ENCODE results near the gene GNG8.
A peak's percentile ranks its signal among the peaks of the same experiment; 100 is the strongest.

The GNG8 gene

GRCh38 chr19:46620716-46621115 is 15.3 kb downstream of the GNG8 start:
- no peak for DNase-seq (ENCODE audit: low spot score)
- no peak for FAIRE-seq

DNA sequence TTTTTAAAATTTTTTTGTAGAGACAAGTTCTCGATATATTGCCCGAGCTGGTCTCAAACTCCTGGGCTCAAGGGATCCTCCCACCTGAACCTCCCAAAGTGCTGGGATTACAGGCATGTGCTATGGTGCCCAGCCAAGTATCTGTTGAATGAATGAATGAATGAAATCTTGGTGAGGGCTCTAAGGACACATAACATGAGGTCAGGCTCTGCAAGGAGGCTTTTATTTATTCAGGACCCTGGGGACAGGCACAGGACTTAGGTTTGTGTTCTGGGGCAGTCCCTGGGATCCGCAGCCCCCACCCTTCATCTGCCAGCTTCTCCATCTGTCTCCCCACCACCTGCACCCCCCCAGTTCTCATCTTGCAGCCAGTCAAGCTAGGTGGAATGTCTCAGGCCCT is 15.7 kb downstream of the GNG8 start:
- FAIRE-seq (no peak), DNase-seq (ENCODE audit: low spot score) (no peak)

DNA sequence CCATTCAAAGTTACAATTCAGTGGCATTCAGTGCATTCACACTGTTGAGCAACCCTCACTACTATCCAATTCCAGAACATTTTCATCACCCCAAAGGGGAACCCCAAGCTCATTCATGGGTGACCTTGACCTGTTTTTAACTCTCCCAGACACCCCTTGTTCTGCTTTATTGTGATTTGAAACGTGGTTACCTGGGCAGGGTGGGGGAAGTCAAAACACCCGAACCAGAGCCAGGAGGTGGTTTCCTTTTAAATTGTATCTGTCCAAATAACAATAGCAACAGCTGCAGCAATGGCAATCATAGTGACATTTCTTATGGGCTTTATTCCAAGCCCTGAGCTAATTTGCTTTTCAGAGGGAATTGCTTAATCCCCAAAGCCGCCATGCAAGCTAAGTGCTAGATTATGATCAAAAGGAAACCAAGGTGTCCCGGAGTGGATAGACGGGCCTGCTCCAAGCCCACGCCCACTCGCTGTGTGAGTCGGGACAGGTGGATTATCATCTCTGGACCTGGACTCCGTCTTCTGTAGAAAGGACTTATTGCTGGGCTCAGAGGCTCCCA is 17.3 kb downstream of the GNG8 start:
- FAIRE-seq (no peak), DNase-seq (ENCODE audit: low spot score) (no peak)

DNA sequence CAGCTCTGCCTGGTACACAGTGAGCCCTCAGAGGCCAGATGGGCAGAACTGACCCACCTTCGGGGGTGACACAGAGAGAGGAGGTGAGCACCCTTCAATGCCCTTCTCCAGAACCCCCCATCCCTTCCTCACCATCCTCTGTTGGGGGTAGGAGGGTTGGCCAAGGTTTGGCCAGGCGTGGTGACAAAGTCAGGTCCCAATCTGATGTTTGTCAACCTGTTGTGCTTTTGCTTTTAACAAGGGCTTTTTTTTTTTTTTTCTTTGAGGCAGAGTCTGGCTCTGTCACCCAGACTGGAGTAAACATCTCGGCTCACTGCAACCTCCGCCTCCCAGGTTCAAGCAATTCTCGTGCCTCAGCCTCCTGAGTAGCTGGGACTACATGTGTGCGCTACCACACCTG is 18.4 kb downstream of the GNG8 start:
- FAIRE-seq: no peak

DNA sequence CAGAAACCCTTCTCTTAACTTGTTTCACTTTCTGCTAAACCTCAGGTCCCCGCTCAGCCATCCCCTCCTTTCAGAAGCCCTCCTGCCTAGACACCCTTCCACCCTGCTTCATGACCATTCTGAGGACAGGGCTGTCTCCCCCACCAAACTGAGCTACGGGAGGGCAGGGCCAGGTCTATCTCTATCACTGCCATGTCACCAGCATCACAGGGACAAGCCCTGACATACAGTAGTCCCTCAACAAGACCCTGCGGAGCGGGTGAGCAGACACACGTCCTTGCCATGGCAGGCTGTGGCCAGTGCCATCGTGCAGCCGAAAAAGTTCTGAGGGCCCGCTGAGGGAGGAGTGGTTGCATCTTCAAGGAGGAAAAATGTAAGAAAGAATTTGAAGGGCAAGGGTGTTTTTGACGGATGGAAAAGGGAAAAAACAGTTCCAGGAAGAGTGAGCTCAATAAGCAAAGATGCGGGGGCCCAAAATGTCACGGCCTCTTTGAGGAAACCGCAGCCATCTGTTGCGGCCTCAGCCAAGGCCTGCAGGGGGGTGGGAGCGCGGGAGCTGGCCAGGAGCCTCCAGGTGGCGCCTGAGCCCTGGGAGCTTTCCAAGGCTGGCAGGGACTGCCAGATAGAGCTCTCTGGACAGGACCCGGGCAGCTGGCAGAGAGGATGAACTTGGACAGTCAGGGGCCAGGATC is 19.2 kb downstream of the GNG8 start:
- FAIRE-seq (no peak), DNase-seq (ENCODE audit: low spot score) (peak; percentile 82)

More for the DNA sequence above, 18.4 kb downstream of the GNG8 start:
- no peak for DNase-seq (ENCODE audit: low spot score)

- no peak for FAIRE-seq
- no peak for DNase-seq (ENCODE audit: low spot score)
Observed at GRCh38 chr19:46615966-46616365, 20.0 kb downstream of the GNG8 start.

- peak; percentile 84 for DNase-seq (ENCODE audit: low spot score)
- FAIRE-seq: no peak
Observed at GRCh38 chr19:46614114-46614722, 21.8 kb downstream of the GNG8 start.

GRCh38 chr19:46613525-46613924 is 22.5 kb downstream of the GNG8 start:
- no peak for FAIRE-seq

DNA sequence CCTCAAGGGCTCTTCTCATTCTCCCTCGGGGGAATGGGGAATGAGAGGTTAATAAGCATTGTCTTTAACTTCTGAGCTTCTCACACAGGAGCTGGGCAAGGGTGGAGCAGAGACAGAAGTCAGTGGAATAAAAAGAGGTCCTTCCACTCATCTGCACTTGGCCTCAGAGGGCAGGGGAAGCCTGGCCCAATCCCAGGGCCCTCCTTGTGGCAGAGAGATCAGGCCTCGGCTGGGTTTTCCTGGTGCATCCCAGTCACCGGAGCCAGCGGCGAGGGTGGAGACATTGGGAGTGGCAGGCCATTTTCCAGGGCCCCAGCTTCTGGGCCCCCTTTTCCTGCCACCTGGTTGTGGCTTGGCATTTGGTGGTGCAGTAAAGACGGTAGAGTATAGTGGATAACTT is 24.2 kb downstream of the GNG8 start:
- no peak for DNase-seq (ENCODE audit: low spot score)
- no peak for FAIRE-seq

More at GRCh38 chr19:46613525-46613924, 22.5 kb downstream of the GNG8 start:
- no peak for DNase-seq (ENCODE audit: low spot score)

DNA sequence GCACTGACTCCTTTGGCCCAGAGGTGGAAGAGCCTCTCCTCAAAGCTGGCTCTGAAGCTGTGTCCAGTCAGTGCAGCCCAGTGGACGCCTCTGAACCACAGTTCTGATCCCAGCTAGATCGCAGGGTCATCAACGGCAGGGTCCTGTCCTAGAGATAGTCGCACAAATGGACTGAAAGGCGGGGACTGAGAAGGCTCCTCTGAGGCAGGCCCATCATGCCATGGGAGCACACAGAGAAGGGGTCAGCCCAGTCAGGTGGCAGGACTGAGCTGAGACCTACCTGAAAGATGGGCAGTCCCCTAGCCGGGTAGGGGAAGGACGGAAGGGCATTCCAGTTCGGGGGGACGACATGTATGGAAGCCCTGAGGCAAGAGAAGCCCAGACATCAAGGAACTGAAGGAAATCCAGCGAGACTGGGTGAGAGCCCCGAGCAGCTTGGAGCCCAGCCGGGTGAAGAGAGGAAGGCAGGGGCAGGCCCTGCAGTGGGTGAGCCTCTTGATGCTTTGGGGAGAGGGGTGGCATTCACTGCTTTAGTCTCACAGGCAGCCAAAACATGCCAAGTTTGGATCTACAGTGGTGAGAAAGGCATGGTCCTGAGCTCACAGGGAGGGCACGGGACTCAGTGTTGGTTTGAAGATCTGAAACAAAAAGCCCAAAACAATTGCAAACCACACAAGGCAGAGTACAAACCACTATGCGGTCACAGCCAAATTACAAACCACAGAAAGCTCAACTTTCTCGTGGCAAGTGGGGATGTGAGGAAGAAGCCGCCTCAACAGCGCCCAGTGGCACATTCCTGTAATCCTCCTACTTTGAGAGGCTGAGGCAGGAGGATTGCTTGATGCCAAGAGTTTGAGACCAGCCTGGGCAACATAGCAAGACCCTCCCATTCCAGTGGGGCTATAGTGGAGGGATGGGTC is 24.9 kb downstream of the GNG8 start:
- FAIRE-seq: no peak
- DNase-seq (ENCODE audit: low spot score): no peak

- DNase-seq (ENCODE audit: low spot score): no peak
- FAIRE-seq: no peak
Observed at GRCh38 chr19:46610413-46610775, 25.6 kb downstream of the GNG8 start.

DNA sequence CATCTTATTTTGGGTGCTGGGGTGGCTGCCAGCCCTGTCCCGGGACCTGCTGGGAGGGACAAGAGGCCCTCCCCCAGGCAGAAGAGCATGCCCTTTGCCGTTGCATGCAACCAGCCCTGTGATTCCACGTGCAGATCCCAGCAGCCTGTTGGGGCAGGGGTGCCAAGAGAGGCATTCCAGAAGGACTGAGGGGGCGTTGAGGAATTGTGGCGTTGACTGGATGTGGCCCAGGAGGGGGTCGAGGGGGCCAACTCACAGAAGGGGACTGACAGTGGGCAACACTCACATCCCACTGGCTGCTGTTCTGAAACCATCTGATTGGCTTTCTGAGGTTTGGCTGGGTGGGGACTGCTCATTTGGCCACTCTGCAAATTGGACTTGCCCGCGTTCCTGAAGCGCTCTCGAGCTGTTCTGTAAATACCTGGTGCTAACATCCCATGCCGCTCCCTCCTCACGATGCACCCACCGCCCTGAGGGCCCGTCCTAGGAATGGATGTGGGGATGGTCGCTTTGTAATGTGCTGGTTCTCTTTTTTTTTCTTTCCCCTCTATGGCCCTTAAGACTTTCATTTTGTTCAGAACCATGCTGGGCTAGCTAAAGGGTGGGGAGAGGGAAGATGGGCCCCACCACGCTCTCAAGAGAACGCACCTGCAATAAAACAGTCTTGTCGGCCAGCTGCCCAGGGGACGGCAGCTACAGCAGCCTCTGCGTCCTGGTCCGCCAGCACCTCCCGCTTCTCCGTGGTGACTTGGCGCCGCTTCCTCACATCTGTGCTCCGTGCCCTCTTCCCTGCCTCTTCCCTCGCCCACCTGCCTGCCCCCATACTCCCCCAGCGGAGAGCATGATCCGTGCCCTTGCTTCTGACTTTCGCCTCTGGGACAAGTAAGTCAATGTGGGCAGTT is 26.2 kb downstream of the GNG8 start:
- FAIRE-seq: no peak
- no peak for DNase-seq (ENCODE audit: low spot score)

- FAIRE-seq (peak; percentile 68), DNase-seq (ENCODE audit: low spot score) (no peak)
Observed at GRCh38 chr19:46608581-46609345, 27.2 kb downstream of the GNG8 start.

DNA sequence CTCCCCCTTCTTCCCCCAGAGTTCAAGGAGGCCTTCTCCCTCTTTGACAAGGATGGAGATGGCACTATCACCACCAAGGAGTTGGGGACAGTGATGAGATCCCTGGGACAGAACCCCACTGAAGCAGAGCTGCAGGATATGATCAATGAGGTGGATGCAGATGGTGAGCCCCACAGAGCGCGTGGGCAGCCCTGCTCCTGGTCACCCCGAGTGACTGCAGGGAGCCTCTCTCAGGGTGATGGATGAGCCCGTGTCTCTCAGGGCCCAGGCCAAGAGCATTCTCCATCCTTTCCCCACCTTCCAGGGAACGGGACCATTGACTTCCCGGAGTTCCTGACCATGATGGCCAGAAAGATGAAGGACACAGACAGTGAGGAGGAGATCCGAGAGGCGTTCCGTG is 27.8 kb downstream of the GNG8 start:
- DNase-seq (ENCODE audit: low spot score) (no peak), FAIRE-seq (no peak)

DNA sequence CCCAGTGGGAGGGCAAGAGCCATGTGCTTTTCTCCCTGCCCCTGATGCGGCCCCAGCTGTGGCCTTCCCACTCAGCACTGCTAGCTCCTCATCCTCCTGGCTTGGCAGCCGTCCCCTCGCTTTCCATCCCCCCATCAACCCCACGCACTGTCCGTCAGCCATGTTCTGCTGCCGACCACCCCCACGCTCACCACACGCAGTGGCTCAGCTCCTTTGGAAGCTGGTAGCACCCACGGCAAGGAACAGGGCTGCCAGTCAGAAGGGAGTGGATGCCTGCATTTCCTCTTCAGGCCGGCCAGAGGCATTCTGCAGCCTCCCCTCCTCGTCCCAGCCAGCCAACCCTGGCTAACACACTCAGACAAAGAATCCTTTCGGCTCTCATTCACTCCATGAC is 28.6 kb downstream of the GNG8 start:
- no peak for FAIRE-seq
- no peak for DNase-seq (ENCODE audit: low spot score)

DNA sequence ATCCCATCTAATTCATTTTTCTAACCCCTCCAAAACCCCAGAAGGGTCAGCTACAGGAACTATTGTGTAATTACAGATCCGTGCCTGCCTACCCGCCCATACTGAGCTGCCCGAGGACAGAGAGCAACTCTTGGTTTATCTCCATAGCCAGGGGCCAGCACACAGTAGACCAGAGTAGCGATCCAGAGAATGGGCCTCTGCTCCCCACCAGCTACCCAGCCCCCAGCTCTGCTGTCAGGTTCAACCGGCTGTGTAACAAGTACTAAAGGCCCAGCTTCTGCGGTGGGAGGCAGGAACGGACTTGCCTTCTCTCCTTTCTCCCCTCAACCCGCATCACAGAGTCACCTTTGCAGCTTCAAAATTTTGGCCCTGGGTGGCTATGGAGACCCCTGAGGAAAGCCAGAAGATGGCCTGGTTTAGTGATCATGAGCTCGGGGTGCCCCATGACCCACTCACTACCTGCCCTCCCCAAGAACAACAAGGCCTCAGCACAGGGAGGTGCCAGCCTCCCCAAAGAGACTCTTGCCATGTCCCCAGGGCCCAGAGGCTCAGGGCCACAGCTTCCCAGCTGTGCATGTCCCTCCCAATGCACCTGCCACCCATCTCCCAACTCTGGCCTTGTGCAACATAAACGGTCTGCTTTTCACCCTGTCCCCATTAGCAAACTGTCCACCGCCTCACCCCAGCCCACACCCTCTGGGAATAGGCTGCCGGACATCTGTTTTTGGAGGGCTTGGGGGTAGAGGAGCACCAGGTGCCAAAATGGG is 29.1 kb downstream of the GNG8 start:
- FAIRE-seq: no peak

GRCh38 chr19:46606019-46606418 is 30.0 kb downstream of the GNG8 start:
- no peak for FAIRE-seq
- DNase-seq (ENCODE audit: low spot score): no peak

More for the DNA sequence above, 29.1 kb downstream of the GNG8 start:
- no peak for DNase-seq (ENCODE audit: low spot score)

DNA sequence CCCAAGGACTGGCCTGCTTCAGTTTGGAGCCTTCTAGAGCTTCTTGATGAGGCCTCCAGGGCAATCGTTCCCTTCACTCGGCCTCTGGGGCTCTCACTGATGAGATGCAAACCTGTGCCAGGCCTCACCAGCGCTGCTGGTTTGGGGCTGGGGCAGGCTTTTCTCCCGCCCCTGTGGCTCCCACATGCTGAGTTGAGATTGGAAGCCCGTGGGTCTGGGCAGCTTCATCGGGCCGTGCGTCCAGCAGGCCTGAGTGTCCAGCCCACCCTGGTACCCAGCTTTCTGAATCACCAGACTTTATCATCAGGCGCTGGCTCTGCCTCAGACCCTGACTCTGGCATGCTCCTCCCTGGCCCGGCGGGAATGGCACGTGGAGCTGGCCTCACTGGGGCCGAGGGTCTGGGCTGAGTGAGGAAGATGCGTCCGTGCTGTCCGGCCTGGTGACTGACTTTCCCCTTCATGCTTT is 30.6 kb downstream of the GNG8 start:
- no peak for FAIRE-seq
- DNase-seq (ENCODE audit: low spot score): no peak

DNA sequence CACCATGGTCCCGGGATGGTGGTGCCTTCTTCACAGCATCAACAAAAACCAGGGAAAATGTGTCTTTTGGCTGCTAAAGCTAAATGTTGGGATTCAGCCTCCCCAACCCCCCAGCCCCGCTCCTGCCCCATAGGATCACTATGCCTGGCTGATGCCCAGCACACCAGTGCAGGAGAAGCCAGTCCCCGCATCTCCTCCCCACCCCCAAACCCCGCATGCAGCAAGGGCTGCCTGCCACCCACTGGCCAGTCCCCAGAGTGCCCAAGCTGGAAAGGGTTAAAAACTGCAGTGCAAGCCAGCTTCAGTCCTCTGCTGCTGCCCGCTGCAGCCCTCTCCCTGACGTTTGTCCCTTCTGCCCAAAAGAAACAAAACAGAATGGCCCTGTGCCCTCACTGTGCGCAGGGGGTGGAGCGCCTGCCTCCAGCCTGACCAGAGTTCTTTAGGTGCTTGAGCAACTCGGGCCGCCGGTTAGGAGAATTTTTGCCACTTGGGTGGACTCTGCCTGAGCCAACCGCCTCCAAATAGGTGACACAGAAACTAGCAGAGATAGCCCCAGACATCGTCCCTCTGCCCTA is 31.1 kb downstream of the GNG8 start:
- DNase-seq (ENCODE audit: low spot score) (no peak), FAIRE-seq (no peak)

Data from urothelium cell line (cell line).